ENCODE data around the gene DHRS1.

DHRS1 gene

GRCh38 chr14:24255931-24256711, 43.5 kb downstream of the DHRS1 start:
- DNase-seq (ENCODE audit: low read depth), result no peak

GRCh38 chr14:24255438-24255837, 44.1 kb downstream of the DHRS1 start:
- TF ChIP-seq CTCF (IDR thresholded peaks at IDR 0.05; ENCODE audit: control insufficient read depth, insufficient read depth, low read depth, low read length, missing control alignments), result no peak
- no peak overlapping the region for H3K4me3 ChIP-seq (ENCODE audit: control insufficient read depth, low read depth, low read length)
- DNase-seq (ENCODE audit: low read depth), result no peak

More at GRCh38 chr14:24255931-24256711, 43.5 kb downstream of the DHRS1 start:
- TF ChIP-seq CTCF (IDR thresholded peaks at IDR 0.05; ENCODE audit: control insufficient read depth, insufficient read depth, low read depth, low read length, missing control alignments), result no peak
- no peak overlapping the region for H3K4me3 ChIP-seq (ENCODE audit: control insufficient read depth, low read depth, low read length)

DNA sequence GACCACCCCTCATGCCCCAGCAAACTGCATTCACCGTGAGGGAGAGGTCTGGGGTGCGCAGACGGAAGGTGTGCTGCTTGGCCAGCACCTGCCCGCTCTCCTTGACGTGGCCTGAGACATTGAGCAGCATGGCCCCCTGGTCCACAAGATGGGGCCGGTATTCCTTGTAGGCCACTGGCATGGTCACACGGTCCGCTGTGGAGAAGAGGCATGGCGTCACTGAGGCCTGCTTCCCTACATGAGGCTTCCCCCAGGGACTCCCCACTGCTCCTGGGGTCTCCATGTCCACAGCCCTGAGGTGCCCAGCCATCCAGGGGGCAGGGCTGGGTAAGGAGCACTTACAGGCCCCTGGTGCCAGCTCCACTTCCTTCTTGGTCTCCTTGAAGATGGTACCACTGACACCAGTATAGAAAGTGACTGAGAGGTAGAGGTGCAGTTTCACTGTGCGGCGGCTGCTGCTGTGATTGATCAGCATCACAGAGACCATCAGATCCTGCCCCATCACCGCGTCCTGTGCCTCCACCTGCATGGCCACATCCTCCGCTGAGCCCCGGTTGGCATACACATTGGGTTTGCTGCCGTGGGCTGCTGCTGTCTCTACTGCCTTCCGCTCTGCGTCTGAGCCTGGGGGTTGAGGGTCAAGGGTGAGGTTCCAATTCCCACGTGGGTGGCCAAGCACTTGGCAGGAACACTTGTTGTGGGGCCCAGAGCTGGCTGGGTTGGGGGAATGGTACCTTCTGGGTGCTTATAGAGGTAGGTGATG, 44.8 kb downstream of the DHRS1 start:
- DNase-seq (ENCODE audit: low read depth), result no peak

DNA sequence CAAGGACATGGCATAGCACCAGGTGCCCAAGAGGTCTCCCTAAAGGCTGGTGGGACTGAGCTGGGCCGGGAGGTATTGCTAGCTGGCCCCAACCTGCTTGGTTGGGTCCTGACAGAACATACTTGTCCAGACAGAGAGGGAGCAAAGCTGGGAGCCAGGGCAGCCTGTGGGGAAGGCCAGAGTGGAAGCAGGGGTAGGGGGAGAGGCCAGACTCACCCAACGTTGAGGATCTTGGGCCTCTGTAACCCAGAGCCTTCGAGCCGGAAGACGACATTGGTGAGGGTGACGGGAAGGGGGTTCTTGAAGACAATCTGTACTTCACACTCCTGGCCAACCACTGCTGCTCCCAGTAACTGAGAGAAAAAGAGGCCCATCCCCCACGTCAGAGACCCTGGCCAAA, 45.6 kb downstream of the DHRS1 start:
- no peak overlapping the region for H3K4me3 ChIP-seq (ENCODE audit: control insufficient read depth, low read depth, low read length)
- DNase-seq (ENCODE audit: low read depth), result no peak
- TF ChIP-seq CTCF (IDR thresholded peaks at IDR 0.05; ENCODE audit: control insufficient read depth, insufficient read depth, low read depth, low read length, missing control alignments), result no peak

More for the DNA sequence above, 44.8 kb downstream of the DHRS1 start:
- no peak overlapping the region for H3K4me3 ChIP-seq (ENCODE audit: control insufficient read depth, low read depth, low read length)
- TF ChIP-seq CTCF (IDR thresholded peaks at IDR 0.05; ENCODE audit: control insufficient read depth, insufficient read depth, low read depth, low read length, missing control alignments), result no peak

DNA sequence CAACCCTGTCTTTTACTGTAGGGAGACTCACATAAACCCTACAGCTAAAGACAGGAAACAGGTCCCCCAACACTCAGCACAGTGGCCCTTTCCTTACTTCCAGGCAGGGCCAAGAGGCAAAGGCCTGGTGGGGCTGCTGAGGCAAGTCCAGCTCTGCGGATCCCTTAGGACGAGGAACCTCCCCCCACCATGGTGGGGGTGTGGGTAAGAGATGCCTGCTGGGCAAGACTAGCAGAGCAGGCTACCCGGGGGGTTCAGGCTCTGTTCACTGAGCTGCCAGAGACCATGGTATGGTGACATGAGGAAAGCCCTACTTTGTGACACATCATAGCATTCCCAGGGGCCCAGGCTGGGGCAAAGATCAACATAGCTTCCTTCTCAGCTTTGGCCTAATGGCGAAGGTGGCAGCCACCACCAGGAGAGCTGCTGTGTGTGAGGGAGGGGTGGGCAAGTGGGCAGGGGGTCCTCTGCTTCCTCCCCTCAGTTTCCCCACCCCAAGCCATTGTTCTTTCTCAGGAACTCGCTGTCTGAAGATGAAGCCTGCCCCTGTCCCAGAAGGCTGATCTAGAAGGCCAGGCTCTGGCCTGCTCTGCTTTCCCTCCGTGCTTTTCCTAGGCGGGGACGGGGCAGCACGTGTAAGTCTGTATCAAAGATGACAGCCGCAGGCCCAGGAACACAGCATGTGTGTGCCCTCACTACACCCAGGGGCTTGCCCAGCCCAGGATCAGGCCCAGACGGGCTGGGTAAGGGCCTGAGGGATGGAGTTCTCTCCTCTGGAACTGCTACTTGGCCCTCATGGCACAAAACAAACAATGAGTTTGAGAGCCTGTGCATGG, 47.1 kb downstream of the DHRS1 start:
- no peak for DNase-seq (ENCODE audit: low read depth)
- TF ChIP-seq CTCF (IDR thresholded peaks at IDR 0.05; ENCODE audit: control insufficient read depth, insufficient read depth, low read depth, low read length, missing control alignments), result no peak
- H3K4me3 ChIP-seq (ENCODE audit: control insufficient read depth, low read depth, low read length), result no peak overlapping the region

DNA sequence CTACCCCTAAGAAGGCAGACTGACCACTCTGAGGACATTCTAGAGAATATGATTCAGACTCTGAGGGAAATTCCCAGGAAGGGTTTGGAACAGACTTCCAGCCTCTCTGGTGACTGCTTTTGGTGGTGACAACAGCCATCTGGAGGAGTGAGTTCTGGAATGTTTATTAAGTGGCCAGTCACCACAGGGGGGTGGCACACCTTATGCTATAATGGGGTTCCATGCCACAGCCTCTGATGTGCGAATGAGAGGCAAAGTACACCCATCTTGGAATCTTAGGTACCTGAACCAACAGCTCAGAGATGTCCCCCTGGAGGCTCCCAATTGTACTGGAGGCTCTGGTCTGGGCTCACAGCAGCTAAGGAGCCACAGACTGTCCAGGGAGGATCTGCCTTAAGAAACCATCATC, 47.7 kb downstream of the DHRS1 start:
- H3K4me3 ChIP-seq (ENCODE audit: control insufficient read depth, low read depth, low read length), result no peak overlapping the region
- DNase-seq (ENCODE audit: low read depth), result no peak
- no peak for TF ChIP-seq CTCF (IDR thresholded peaks at IDR 0.05; ENCODE audit: control insufficient read depth, insufficient read depth, low read depth, low read length, missing control alignments)
